ENCODE measurements around the gene GALNS.
A peak's percentile ranks its signal among the peaks of the same experiment; 100 is the strongest.
"Not testable (repeated sequence)": the region's sequence is repeated elsewhere in the genome, so short reads cannot be mapped to it uniquely, and the experiment has no call there.

The GALNS gene

DNA sequence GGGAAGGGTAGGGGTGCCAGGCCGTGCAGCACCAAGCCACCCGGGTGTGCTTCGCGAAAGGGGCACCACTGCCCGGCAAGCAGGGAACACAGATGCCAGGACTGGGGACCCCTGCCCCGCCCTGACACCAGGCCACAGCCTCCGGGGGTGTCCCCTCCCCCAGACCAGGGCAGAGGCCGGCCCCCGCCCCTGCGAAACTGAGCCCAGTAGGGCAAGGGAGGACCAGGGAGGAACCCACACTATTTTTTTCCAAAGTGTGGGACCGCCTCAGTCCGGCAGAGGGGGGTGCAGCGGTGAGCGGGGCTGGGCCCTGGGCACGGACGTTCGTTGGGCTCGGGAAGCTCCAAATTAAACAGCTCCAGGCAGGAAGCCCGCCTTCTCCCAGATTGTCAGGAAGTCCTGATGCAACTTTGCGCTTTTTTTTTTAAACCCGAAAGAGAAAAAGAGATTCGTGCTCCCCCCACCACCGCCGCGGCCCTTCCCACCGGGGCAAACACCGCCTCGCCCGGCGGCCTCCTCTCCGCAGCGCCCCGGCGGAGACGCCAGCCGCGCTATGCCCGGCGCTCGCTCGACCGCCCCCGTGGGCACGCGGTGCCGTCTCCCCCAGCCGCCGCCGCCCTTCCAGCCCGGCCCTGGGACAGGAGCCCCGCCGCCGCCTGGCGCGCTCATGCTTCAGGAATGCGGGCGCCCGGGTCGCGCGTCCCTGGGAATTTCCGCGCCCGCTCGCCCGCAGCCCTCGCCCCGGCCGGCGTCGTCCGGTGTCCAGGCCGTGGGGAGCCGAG lies 72.5 kb downstream of the GALNS start:
- DNase-seq (ENCODE audit: low read depth in 2 of 2): no peak

DNA sequence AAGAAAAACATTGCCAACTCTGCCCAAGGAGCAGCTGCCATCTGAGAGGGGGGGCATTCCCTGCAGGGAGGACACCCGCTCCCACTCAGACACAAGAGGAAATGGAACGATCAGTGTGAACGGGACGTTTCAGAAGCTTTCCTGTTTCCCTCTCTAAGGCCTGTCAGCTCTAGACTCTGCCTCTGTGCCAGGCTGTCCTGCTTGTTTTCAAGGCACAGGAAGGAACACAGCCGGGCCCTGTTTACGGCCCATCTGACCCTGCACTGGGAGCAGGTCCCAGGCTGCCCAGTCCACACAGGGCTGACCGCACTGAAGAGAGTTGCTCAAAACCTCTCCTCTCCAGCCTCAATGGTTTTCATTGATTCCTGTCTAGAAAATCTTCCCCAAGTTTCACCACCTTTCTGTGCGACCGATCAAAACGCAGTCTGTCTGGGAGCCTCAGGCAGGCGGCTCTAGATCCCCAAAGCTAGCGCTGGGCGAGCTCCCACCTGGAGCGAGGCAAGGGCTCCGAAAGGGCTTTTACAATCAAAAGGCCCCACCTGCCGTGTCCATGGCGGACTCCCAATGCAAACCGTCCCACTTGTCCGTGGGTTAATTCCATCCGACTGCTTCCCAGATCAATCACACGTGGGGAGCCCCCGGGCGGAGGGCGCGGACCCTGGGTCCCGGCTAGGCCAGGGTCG lies 73.2 kb downstream of the GALNS start:
- no peak for DNase-seq (ENCODE audit: low read depth in 2 of 2)

- DNase-seq (ENCODE audit: low read depth in 2 of 2): peak in 1 of 2 donors; percentile 67
Observed at GRCh38 chr16:88782454-88783390, 74.0 kb downstream of the GALNS start.

GRCh38 chr16:88781140-88782077 lies 75.3 kb downstream of the GALNS start:
- no peak for DNase-seq (ENCODE audit: low read depth in 2 of 2)

- no peak for DNase-seq (ENCODE audit: low read depth in 2 of 2)
Observed at GRCh38 chr16:88780142-88781062, 76.3 kb downstream of the GALNS start.

DNA sequence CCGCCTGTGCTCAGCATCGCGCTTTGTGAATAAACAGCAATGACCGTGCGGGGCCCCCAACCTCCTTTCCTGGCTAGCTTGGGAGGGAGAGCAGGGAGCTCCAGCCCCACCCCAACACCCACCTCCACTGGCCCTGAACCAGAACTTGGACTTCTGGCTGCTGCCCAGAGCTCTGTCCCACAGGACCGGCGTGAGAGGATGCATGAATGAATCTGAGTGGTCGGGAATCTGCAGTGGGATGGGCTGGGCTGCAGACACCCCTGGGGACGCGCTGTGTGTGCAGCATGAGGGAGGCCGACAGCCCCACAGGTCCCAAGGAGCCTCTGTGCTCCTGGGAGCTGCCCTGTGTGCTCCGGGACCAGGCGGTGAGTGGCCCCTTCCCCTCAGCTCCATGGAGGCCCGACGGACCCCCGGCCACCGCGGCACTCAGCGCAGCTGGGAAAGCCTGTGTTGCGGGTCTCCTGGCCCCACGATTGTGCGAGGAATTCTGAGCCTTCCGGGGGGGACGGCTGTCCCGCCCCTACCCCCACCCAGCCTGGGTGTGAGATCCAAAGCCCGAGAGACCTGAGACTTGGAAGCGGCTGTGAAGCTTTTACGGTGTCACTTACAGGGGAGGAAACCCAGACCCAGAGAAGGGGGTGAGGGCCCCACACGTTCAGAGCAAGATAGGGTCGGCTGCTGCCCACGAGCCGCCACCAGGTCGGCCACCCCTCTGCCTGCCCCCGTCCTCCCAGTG lies 77.2 kb downstream of the GALNS start:
- DNase-seq (ENCODE audit: low read depth in 2 of 2): no peak

- no peak for DNase-seq (ENCODE audit: low read depth in 2 of 2)
Observed at GRCh38 chr16:88778541-88779065, 78.1 kb downstream of the GALNS start.

DNA sequence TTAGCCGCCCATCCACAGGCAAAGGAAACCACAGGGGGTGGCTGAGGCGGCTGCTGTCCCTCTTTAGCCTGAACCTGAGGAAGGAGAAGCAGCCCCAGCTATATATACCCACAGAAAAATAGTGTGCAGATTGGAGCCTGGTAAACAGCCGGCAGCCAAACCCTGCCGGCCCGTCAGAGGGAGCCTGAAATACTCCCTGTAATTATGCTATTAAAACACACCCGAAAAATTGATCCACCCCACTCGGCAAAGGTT lies 78.5 kb downstream of the GALNS start:
- DNase-seq (ENCODE audit: low read depth in 2 of 2): no peak

DNA sequence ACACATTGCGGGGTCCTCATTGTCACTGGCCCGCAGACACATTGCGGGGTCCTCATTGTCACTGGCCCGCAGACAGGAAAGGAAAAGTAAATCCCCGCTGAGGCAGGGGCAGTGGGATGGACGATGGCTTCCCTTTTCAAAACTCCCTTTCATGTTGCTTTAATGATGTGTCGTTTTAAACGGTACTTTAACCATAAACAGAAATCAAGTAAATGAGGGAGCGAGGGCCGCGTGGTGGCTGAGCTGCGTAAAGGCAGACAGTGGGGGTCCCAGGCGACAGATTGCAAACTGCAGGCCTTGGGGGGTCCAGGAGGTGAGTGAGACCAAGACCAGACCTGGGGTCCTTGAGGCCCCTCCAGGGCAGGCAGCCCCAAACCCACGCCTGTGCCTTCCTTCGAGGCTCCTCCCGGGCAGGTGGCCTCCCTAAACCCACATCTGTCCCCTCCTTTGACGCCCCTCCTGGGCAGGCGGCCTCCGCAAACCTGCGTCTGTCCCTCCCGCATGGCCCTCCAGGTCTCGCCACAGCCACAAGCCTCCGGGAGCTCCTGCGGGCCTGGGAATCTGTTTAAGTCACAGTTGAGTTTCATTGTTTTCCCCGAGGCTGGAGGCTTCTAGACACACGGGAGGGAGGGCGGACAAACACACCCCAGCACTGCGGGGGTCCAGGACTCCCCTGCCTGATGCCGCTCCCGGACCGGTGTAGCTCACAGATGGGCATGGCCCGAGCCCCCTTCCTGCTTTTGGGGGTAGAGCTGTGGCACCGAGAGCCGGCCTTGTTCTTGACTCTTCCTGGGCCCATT lies 79.1 kb downstream of the GALNS start:
- no peak for DNase-seq (ENCODE audit: low read depth in 2 of 2)

- no peak for DNase-seq (ENCODE audit: low read depth in 2 of 2)
Observed at GRCh38 chr16:88775825-88776224, 80.9 kb downstream of the GALNS start.

DNA sequence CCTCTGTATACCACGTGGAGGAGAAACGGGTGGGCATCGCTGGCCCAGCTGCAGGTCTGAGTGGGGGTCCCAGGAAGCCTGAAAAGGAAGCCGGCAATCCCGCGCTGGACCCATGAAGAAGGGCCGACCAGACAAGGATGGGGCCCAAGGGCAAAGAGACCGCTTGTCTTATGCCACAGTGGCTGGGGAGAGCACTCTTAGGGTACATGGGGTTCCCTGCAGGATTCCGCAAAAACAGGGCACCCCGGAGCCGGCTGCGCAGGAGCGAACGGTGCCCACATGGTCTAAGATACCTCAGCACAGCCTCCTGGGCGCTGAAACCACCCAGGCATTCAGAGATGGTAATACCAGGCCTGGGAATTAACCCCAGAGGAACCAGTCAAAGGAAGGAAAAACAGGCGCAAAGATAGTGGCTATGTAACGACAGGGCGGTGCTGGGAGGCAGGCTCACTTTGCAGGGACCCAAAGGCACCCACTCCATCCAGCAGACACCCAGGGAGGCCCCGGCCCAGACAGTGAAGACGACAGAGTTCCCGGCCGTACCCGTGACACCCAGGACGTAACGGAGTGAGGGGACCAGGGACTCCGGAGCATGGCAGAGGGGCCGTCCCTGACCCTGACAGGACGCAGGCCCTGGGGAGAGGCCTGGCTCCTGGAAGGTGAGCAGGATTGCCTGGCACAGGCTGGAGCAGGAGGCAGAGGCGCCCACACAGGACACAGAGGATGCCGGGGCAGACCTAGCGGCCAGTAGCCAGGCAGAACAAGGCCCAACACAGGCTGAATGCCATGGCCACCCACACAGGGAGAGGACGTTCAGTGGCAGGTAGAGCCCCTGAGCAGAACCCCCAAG lies 82.0 kb downstream of the GALNS start:
- no peak for DNase-seq (ENCODE audit: low read depth in 2 of 2)

DNA sequence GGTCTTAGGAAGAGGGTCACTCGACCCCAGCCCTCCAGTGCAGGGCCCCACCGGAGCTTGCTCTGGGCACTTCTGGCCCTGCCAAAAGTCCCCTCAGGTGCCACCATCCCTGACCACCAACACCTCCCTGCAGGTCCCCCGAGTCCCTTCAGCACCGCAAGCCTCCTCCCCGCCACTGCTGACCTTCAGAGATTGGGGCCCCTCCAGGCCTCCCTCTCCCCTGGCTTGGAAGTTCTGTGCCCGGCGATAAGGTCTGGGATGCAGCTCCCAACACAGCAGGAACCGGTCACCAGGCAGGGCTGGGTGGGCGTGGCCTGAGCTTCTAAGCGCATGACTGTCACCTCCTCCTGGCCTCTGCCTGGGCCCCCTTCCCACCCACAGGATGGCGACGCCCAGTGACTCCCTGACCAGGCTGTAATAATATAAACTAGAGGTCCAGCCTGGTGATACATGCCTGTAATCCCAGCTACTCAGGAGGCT lies 82.9 kb downstream of the GALNS start:
- DNase-seq (ENCODE audit: low read depth in 2 of 2): no peak

- DNase-seq (ENCODE audit: low read depth in 2 of 2): no peak
Observed at GRCh38 chr16:88772871-88773811, 83.6 kb downstream of the GALNS start.

GRCh38 chr16:88771781-88772180 lies 85.0 kb downstream of the GALNS start:
- DNase-seq (ENCODE audit: low read depth in 2 of 2): not testable (repeated sequence)

- DNase-seq (ENCODE audit: low read depth in 2 of 2): no peak
Observed at GRCh38 chr16:88771294-88771772, 85.4 kb downstream of the GALNS start.
